ENCODE results near the gene CD24.

The CD24 gene

DNA sequence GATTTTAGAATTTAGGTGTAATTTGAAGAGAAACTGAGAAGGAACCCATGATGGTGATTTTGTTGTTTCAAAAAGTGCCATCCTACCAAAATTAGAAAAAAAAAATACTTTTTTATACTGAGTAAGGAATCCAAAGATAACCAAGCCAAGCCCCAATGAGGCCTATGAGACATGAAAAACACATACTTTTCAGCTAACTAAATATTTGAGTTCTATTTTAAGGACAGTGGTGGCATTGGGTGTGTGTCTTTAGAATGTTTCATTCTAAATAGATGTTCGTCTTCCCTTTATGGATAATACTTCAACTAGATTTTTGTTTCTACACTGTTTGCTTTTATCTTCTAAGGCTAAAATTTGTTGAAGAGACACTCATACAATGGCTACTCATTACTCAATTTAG is 9.6 kb downstream of the CD24 start:
- Histone ChIP-seq H3K9me3 (ENCODE audit: control insufficient read depth, low read length) (no peaks in the 10 kb centered on the region), H3K4me1 (ENCODE audit: control insufficient read depth, insufficient read depth, low read depth, low read length) (no peaks in the 10 kb centered on the region), H2BK120ac (ENCODE audit: low read depth, low read length) (no peak overlapping the region), H3K18ac (ENCODE audit: low read depth in 1 of 2, low read length in 2 of 2) (no peak overlapping the region), H3K4me2 (ENCODE audit: low read length, poor library complexity, severe bottlenecking) (no peak overlapping the region), H3K4ac (ENCODE audit: low read depth in 1 of 2, low read length in 2 of 2) (no peak overlapping the region), H3K9ac (ENCODE audit: low read length) (no peak overlapping the region), H3K27me3 (ENCODE audit: control insufficient read depth in 1 of 2, insufficient read depth in 1 of 2, low read length in 2 of 2) (peaks cover 12 to 28% of the 10 kb centered on the region in 2 experiments), H3K14ac (ENCODE audit: low read length in 2 of 2) (no peak overlapping the region), H4K91ac (ENCODE audit: low read length) (no peak overlapping the region), H4K8ac (ENCODE audit: low read length) (no peak overlapping the region), H2AK5ac (ENCODE audit: low read length, severe bottlenecking) (no peak overlapping the region), H3K23ac (ENCODE audit: low read length in 2 of 2) (no peak overlapping the region), H2BK15ac (ENCODE audit: low read depth, poor library complexity, severe bottlenecking) (no peak overlapping the region), H3K36me3 (ENCODE audit: control insufficient read depth in 1 of 2, insufficient read depth in 2 of 2, low read depth in 1 of 2, low read length in 2 of 2) (no peaks in the 10 kb centered on the region), H3K4me3 (ENCODE audit: insufficient read depth in 1 of 2, low read depth in 1 of 2, low read length in 2 of 2) (no peak overlapping the region), H3K79me1 (replicated peaks; ENCODE audit: low read length, poor library complexity, severe bottlenecking) (no peaks in the 10 kb centered on the region), H2BK12ac (ENCODE audit: low read length in 2 of 2) (no peak overlapping the region), H3K27ac (ENCODE audit: low read length, poor library complexity, severe bottlenecking) (no peak overlapping the region), H2AFZ (ENCODE audit: low read depth, low read length) (no peak overlapping the region), H2BK5ac (ENCODE audit: low read depth, low read length, poor library complexity, severe bottlenecking) (no peak overlapping the region)
- no CpG with 5 or more reads among the region's 1 CpG for WGBS
- DNase-seq: no peak

DNA sequence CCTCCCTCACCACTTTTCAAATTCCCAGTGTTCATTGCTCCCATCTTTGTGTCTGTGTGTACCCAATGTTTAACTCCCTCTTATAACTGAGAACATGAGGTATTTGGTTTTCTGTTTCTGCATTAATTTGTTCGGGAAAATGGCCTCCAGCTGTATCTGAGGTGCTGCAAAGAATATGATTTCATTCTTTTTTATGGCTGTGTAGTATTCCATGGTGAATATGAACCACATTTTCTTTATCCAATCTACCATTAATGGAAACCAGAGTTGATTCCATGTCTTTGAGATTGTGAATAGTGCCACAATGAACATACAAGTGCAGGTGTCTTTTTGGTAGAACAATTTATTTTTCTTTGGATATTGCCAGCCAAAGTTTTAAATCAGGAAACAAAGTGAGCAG is 10.4 kb downstream of the CD24 start:
- no peak overlapping the region for H2AFZ ChIP-seq (ENCODE audit: low read depth, low read length)

DNA sequence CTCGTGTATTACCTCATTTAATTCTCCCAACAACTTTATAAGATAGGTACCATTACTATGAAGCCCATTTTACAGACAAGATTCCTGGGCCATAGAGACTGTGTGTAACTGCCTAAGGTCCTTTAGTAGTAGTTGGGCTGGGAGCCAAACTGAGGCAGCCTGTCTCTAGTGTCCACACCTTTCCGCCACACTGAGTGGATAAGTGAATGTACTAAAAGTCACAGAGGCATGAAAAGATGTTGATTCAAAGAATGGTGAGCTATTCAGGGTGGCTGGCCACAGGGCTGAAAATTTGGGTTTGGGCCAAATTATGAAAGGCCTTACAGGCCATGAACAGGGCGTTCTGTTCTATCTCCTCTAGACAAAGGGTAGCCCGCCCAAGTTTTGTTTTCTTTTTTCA is 11.0 kb downstream of the CD24 start:
- H3K9me3 ChIP-seq (ENCODE audit: control insufficient read depth, low read length): no peaks in the 10 kb centered on the region
- H3K4me3 ChIP-seq (ENCODE audit: insufficient read depth in 1 of 2, low read depth in 1 of 2, low read length in 2 of 2): no peak overlapping the region
- H3K4me2 ChIP-seq (ENCODE audit: low read length, poor library complexity, severe bottlenecking): no peak overlapping the region
- no peak overlapping the region for H3K18ac ChIP-seq (ENCODE audit: low read depth in 1 of 2, low read length in 2 of 2)
- H2AFZ ChIP-seq (ENCODE audit: low read depth, low read length): no peak overlapping the region
- WGBS: 58% methylated on average over 3 of the region's 4 CpGs
- H3K9ac ChIP-seq (ENCODE audit: low read length): no peak overlapping the region
- no peak overlapping the region for H2BK12ac ChIP-seq (ENCODE audit: low read length in 2 of 2)
- H3K79me1 ChIP-seq (replicated peaks; ENCODE audit: low read length, poor library complexity, severe bottlenecking): no peaks in the 10 kb centered on the region
- H3K4me1 ChIP-seq (ENCODE audit: control insufficient read depth, insufficient read depth, low read depth, low read length): no peaks in the 10 kb centered on the region
- no peak overlapping the region for H3K4ac ChIP-seq (ENCODE audit: low read depth in 1 of 2, low read length in 2 of 2)
- DNase-seq: no peak
- no peak overlapping the region for H2AK5ac ChIP-seq (ENCODE audit: low read length, severe bottlenecking)
- no peaks in the 10 kb centered on the region for H3K36me3 ChIP-seq (ENCODE audit: control insufficient read depth in 1 of 2, insufficient read depth in 2 of 2, low read depth in 1 of 2, low read length in 2 of 2)
- H2BK15ac ChIP-seq (ENCODE audit: low read depth, poor library complexity, severe bottlenecking): no peak overlapping the region
- H3K27me3 ChIP-seq (ENCODE audit: control insufficient read depth in 1 of 2, insufficient read depth in 1 of 2, low read length in 2 of 2): peaks cover 12 to 25% of the 10 kb centered on the region in 2 experiments
- H2BK120ac ChIP-seq (ENCODE audit: low read depth, low read length): no peak overlapping the region
- no peak overlapping the region for H4K8ac ChIP-seq (ENCODE audit: low read length)
- H2BK5ac ChIP-seq (ENCODE audit: low read depth, low read length, poor library complexity, severe bottlenecking): no peak overlapping the region
- H3K27ac ChIP-seq (ENCODE audit: low read length, poor library complexity, severe bottlenecking): no peak overlapping the region
- H4K91ac ChIP-seq (ENCODE audit: low read length): no peak overlapping the region
- no peak overlapping the region for H3K14ac ChIP-seq (ENCODE audit: low read length in 2 of 2)
- no peak overlapping the region for H3K23ac ChIP-seq (ENCODE audit: low read length in 2 of 2)

More for the DNA sequence above, 10.4 kb downstream of the CD24 start:
- Histone ChIP-seq H3K14ac (ENCODE audit: low read length in 2 of 2) (no peak overlapping the region), H2BK120ac (ENCODE audit: low read depth, low read length) (no peak overlapping the region), H3K4me3 (ENCODE audit: insufficient read depth in 1 of 2, low read depth in 1 of 2, low read length in 2 of 2) (no peak overlapping the region), H3K4me1 (ENCODE audit: control insufficient read depth, insufficient read depth, low read depth, low read length) (no peaks in the 10 kb centered on the region), H2BK5ac (ENCODE audit: low read depth, low read length, poor library complexity, severe bottlenecking) (no peak overlapping the region), H3K18ac (ENCODE audit: low read depth in 1 of 2, low read length in 2 of 2) (no peak overlapping the region), H4K8ac (ENCODE audit: low read length) (no peak overlapping the region), H3K79me1 (replicated peaks; ENCODE audit: low read length, poor library complexity, severe bottlenecking) (no peaks in the 10 kb centered on the region), H3K9ac (ENCODE audit: low read length) (no peak overlapping the region), H3K36me3 (ENCODE audit: control insufficient read depth in 1 of 2, insufficient read depth in 2 of 2, low read depth in 1 of 2, low read length in 2 of 2) (no peaks in the 10 kb centered on the region), H2BK15ac (ENCODE audit: low read depth, poor library complexity, severe bottlenecking) (no peak overlapping the region), H3K9me3 (ENCODE audit: control insufficient read depth, low read length) (no peaks in the 10 kb centered on the region), H3K23ac (ENCODE audit: low read length in 2 of 2) (no peak overlapping the region), H3K27me3 (ENCODE audit: control insufficient read depth in 1 of 2, insufficient read depth in 1 of 2, low read length in 2 of 2) (peaks cover 12 to 29% of the 10 kb centered on the region in 2 experiments), H2BK12ac (ENCODE audit: low read length in 2 of 2) (no peak overlapping the region), H3K27ac (ENCODE audit: low read length, poor library complexity, severe bottlenecking) (no peak overlapping the region), H3K4me2 (ENCODE audit: low read length, poor library complexity, severe bottlenecking) (no peak overlapping the region), H4K91ac (ENCODE audit: low read length) (no peak overlapping the region), H3K4ac (ENCODE audit: low read depth in 1 of 2, low read length in 2 of 2) (no peak overlapping the region), H2AK5ac (ENCODE audit: low read length, severe bottlenecking) (no peak overlapping the region)
- WGBS: no CpG with 5 or more reads among the region's 1 CpG
- no peak for DNase-seq

DNA sequence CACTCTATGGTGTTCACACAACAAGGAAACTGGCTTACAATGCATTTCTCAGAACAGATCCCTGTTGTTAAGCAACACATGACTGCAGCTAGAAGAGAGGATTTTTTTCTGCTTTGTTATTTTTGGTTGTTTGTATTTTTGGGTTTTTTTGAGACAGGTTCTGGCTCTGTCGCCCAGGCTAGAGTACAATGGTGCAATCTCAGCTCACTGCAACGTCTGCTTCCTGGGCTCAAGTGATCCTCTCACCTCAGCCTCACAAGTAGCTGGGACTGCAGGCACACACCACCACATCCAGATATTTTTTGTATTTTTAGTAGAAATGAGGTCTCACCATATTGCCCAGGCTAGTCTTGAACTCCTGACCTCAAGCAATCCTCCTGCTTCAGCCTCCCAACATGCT is 12.7 kb downstream of the CD24 start:
- Histone ChIP-seq H3K79me1 (replicated peaks; ENCODE audit: low read length, poor library complexity, severe bottlenecking) (no peaks in the 10 kb centered on the region), H2BK15ac (ENCODE audit: low read depth, poor library complexity, severe bottlenecking) (no peak overlapping the region), H2AFZ (ENCODE audit: low read depth, low read length) (no peak overlapping the region), H3K4me2 (ENCODE audit: low read length, poor library complexity, severe bottlenecking) (no peak overlapping the region), H2BK120ac (ENCODE audit: low read depth, low read length) (no peak overlapping the region), H3K23ac (ENCODE audit: low read length in 2 of 2) (no peak overlapping the region), H3K36me3 (ENCODE audit: control insufficient read depth in 1 of 2, insufficient read depth in 2 of 2, low read depth in 1 of 2, low read length in 2 of 2) (no peaks in the 10 kb centered on the region), H3K18ac (ENCODE audit: low read depth in 1 of 2, low read length in 2 of 2) (no peak overlapping the region), H3K27ac (ENCODE audit: low read length, poor library complexity, severe bottlenecking) (no peak overlapping the region), H3K9ac (ENCODE audit: low read length) (no peak overlapping the region), H4K8ac (ENCODE audit: low read length) (no peak overlapping the region), H2BK5ac (ENCODE audit: low read depth, low read length, poor library complexity, severe bottlenecking) (no peak overlapping the region), H4K91ac (ENCODE audit: low read length) (no peak overlapping the region), H3K14ac (ENCODE audit: low read length in 2 of 2) (no peak overlapping the region), H2AK5ac (ENCODE audit: low read length, severe bottlenecking) (no peak overlapping the region), H3K27me3 (ENCODE audit: control insufficient read depth in 1 of 2, insufficient read depth in 1 of 2, low read length in 2 of 2) (peaks cover 6 to 25% of the 10 kb centered on the region in 2 experiments), H3K4me3 (ENCODE audit: insufficient read depth in 1 of 2, low read depth in 1 of 2, low read length in 2 of 2) (no peak overlapping the region), H3K4me1 (ENCODE audit: control insufficient read depth, insufficient read depth, low read depth, low read length) (no peaks in the 10 kb centered on the region), H3K9me3 (ENCODE audit: control insufficient read depth, low read length) (no peaks in the 10 kb centered on the region), H3K4ac (ENCODE audit: low read depth in 1 of 2, low read length in 2 of 2) (no peak overlapping the region), H2BK12ac (ENCODE audit: low read length in 2 of 2) (no peak overlapping the region)
- 42% methylated on average over 2 of the region's 2 CpGs for WGBS
- DNase-seq: no peak
